Chondrocyte (in vitro differentiated cells): ENCODE measurements around the gene HMX2. TPM values are rescaled to one million over a fixed set of nuclear protein-coding genes. Genes with fewer than 3 reads are reported as not detected.

Experiments
- DNase-seq: peaks from one replicate; pipeline ENCODE4 v3.0.0; 2021; ENCODE audit warnings: mixed read lengths, low spot score
- H3K27ac Mint-ChIP-seq: one replicate; pipeline ENCODE4 v1.8.0; 2021; ENCODE audit warnings: mild to moderate bottlenecking, moderate library complexity, mixed read lengths; ENCODE audit not compliant: unreplicated experiment
- H3K27me3 Mint-ChIP-seq: 2 replicates; pipeline ENCODE4 v1.8.0; 2021; ENCODE audit warnings: low read depth, mixed read lengths
- H3K36me3 Mint-ChIP-seq: 2 replicates; pipeline ENCODE4 v1.8.0; 2021; ENCODE audit warnings: low read depth, mixed read lengths
- H3K4me1 Mint-ChIP-seq: 2 replicates; pipeline ENCODE4 v1.8.0; 2021; ENCODE audit warnings: low read depth, mild to moderate bottlenecking, mixed read lengths
- H3K4me3 Mint-ChIP-seq: one replicate; pipeline ENCODE4 v1.8.0; 2021; ENCODE audit warnings: mild to moderate bottlenecking, moderate library complexity, mixed read lengths; ENCODE audit not compliant: unreplicated experiment
- H3K9me3 Mint-ChIP-seq: 2 replicates; pipeline ENCODE4 v1.8.0; 2021; ENCODE audit warnings: low read depth, mixed read lengths
- CTCF ChIP-seq: fragments of 200-600 bp; sonication (generic); IDR thresholded peaks from 2 replicates; pipeline ENCODE4 v1.5.0; 2021; ENCODE audit warnings: antibody characterized with exemption, mild to moderate bottlenecking, moderate library complexity
- total RNA-seq: library from RNA; stranded (reverse); gene quantifications from 3 replicates; pipeline ENCODE4 v1.2.1, GENCODE V29; 2021

The HMX2 gene
- total RNA-seq, 1 donor from 2014 or later: not detected

- H3K36me3 Mint-ChIP-seq: peaks cover 3% of the 10 kb centered on the region
- no peak overlapping the region for H3K27ac Mint-ChIP-seq
- DNase-seq: peak; percentile 86
- no peak for TF ChIP-seq CTCF
- peak overlapping the region; percentile 75 for H3K4me3 Mint-ChIP-seq
- peaks cover 22% of the 10 kb centered on the region for H3K4me1 Mint-ChIP-seq
- no peaks in the 10 kb centered on the region for H3K9me3 Mint-ChIP-seq
- H3K27me3 Mint-ChIP-seq: peaks cover 52% of the 10 kb centered on the region
These were observed 2.5 kb downstream of the HMX2 start for GRCh38 chr10:123150271-123150985.

GRCh38 chr10:123150986-123151736, 3.2 kb downstream of the HMX2 start:
- peaks cover 3% of the 10 kb centered on the region for H3K36me3 Mint-ChIP-seq
- H3K27ac Mint-ChIP-seq: no peak overlapping the region
- H3K27me3 Mint-ChIP-seq: peaks cover 46% of the 10 kb centered on the region
- H3K4me3 Mint-ChIP-seq: peak overlapping the region; percentile 75
- peak; percentile 90 for DNase-seq
- no peaks in the 10 kb centered on the region for H3K9me3 Mint-ChIP-seq
- TF ChIP-seq CTCF: no peak
- peaks cover 28% of the 10 kb centered on the region for H3K4me1 Mint-ChIP-seq

DNA sequence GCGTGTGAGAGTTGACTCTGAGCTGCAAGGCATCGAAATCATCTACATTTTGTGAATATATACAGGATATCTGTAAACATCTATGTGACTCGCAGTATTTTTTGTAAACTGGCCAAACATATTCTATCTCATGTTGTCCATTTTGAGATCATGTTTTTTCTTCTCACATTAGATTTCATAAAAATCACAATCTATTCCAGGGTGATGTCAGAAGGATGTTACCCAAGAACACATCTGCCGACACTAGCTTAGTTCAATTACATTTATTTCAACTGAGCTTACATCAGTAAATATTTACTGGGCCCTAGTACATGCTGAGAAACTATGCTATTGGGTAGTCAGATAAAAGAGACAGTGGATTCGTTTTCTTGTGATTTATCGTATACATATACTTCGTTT, 3.8 kb downstream of the HMX2 start:
- Mint-ChIP-seq H3K27me3 (peaks cover 42% of the 10 kb centered on the region), H3K27ac (no peak overlapping the region), H3K4me1 (peaks cover 31% of the 10 kb centered on the region), H3K9me3 (no peaks in the 10 kb centered on the region), H3K4me3 (no peak overlapping the region), H3K36me3 (peaks cover 4% of the 10 kb centered on the region)
- no peak for DNase-seq
- TF ChIP-seq CTCF: no peak

GRCh38 chr10:123153486-123154091, 5.7 kb downstream of the HMX2 start:
- no peak overlapping the region for H3K4me3 Mint-ChIP-seq
- H3K27ac Mint-ChIP-seq: peak overlapping the region; percentile 99
- TF ChIP-seq CTCF: no peak
- no peaks in the 10 kb centered on the region for H3K9me3 Mint-ChIP-seq
- DNase-seq: no peak
- peaks cover 36% of the 10 kb centered on the region for H3K27me3 Mint-ChIP-seq
- H3K4me1 Mint-ChIP-seq: peaks cover 49% of the 10 kb centered on the region
- H3K36me3 Mint-ChIP-seq: peaks cover 17% of the 10 kb centered on the region

- no peaks in the 10 kb centered on the region for H3K9me3 Mint-ChIP-seq
- H3K27ac Mint-ChIP-seq: peak within 1 kb of the TSS; percentile 99
- peak within 1 kb of the TSS; percentile 99 for H3K4me3 Mint-ChIP-seq
- H3K4me1 Mint-ChIP-seq: peaks cover 49% of the 10 kb centered on the region
- DNase-seq: peak; percentile 98
- H3K27me3 Mint-ChIP-seq: peaks cover 30% of the 10 kb centered on the region
- H3K36me3 Mint-ChIP-seq: peaks cover 17% of the 10 kb centered on the region
- peak; percentile 46 for TF ChIP-seq CTCF
These were observed 6.3 kb downstream of the HMX2 start, which contains the start of gene BUB3 for GRCh38 chr10:123154092-123154710. Gene BUB3, plus strand, starts transcription at chr10:123154402. Its CDS starts 516 bp downstream, at chr10:123154918.
